Neural cell (in vitro differentiated cells): ENCODE results near the gene SH3PXD2A. TPM values are rescaled to one million over a fixed set of nuclear protein-coding genes. Genes with fewer than 3 reads are reported as not detected.

ENCODE experiments used
- H2AFZ ChIP-seq: fragments of 200-600, 300-800 bp; sonication (generic), shearing (Covaris generic); 2 replicates; pipeline ENCODE4 v1.6.0; 2014; ENCODE audit warnings: low read depth, mild to moderate bottlenecking, antibody characterized with exemption, low read length, moderate library complexity
- H3F3A ChIP-seq: fragments of 200-600 bp; shearing (Covaris generic); 2 replicates; pipeline ENCODE4 v1.6.1; 2016; ENCODE audit warnings: mild to moderate bottlenecking, moderate library complexity, mixed read lengths, antibody characterized with exemption, low read length; ENCODE audit not compliant: insufficient read depth, poor library complexity, severe bottlenecking
- H3K27ac ChIP-seq: fragments of 200-600, 300-800 bp; sonication (generic), shearing (Covaris generic); 2 replicates; pipeline ENCODE4 v1.5.1; 2014; ENCODE audit warnings: mild to moderate bottlenecking, low read length, moderate library complexity
- H3K27me3 ChIP-seq: fragments of 300-800, 200-600 bp; sonication (generic), shearing (Covaris generic); 2 replicates; pipeline ENCODE4 v1.6.0; 2014; ENCODE audit warnings: mild to moderate bottlenecking, low read depth, low read length, moderate library complexity; ENCODE audit not compliant: insufficient read depth
- H3K36me3 ChIP-seq: fragments of 300-800, 200-600 bp; sonication (generic), shearing (Covaris generic); 2 replicates; pipeline ENCODE4 v1.5.1; 2014; ENCODE audit warnings: mild to moderate bottlenecking, antibody characterized with exemption, low read length, moderate library complexity; ENCODE audit not compliant: insufficient read depth
- H3K4me2 ChIP-seq: fragments of 300-800, 200-600 bp; sonication (generic), shearing (Covaris generic); 2 replicates; pipeline ENCODE4 v1.6.0; 2014; ENCODE audit warnings: mild to moderate bottlenecking, low read length
- H3K4me3 ChIP-seq: fragments of 300-800, 200-600 bp; sonication (generic), shearing (Covaris generic); 2 replicates; pipeline ENCODE4 v1.5.1; 2014; ENCODE audit warnings: mild to moderate bottlenecking, low read length, moderate library complexity
- H3K79me2 ChIP-seq: fragments of 200-600 bp; shearing (Covaris generic); replicated peaks from 2 replicates; pipeline ENCODE4 v1.6.0; 2014; ENCODE audit warnings: mild to moderate bottlenecking, low read length, moderate library complexity; ENCODE audit not compliant: insufficient read depth
- H3K9ac ChIP-seq: fragments of 300-800, 200-600 bp; sonication (generic), shearing (Covaris generic); 2 replicates; pipeline ENCODE4 v1.6.1; 2016; ENCODE audit warnings: mild to moderate bottlenecking, low read length, mixed read lengths
- H3K9me2 ChIP-seq: fragments of 200-600 bp; shearing (Covaris generic); 2 replicates; pipeline ENCODE4 v1.6.1; 2016; ENCODE audit warnings: mild to moderate bottlenecking, low read length, mixed read lengths; ENCODE audit not compliant: insufficient read depth
- H3K9me3 ChIP-seq: fragments of 200-600, 300-800 bp; sonication (generic), shearing (Covaris generic); 2 replicates; pipeline ENCODE4 v1.6.1; 2016; ENCODE audit warnings: mild to moderate bottlenecking, mixed run types, low read length, moderate library complexity, mixed read lengths
- H4K20me1 ChIP-seq: fragments of 200-600 bp; shearing (Covaris generic); 2 replicates; pipeline ENCODE4 v1.6.1; 2016; ENCODE audit warnings: mild to moderate bottlenecking, mixed run types; ENCODE audit not compliant: insufficient read depth
- CTCF ChIP-seq: fragments of 450-650 bp; IDR thresholded peaks from 2 replicates; pipeline ENCODE4 v1.5.1; 2014; ENCODE audit warnings: antibody characterized with exemption, mild to moderate bottlenecking, moderate library complexity; ENCODE audit not compliant: poor library complexity, severe bottlenecking
- EP300 ChIP-seq: fragments of 450-650 bp; conservative IDR thresholded peaks from 2 replicates; pipeline ENCODE4 v1.6.1; 2014; ENCODE audit warnings: antibody characterized with exemption, mild to moderate bottlenecking, moderate library complexity; ENCODE audit not compliant: poor library complexity, severe bottlenecking
- EZH2 ChIP-seq: fragments of 200-600, 300-800 bp; shearing (Covaris generic), sonication (generic); IDR thresholded peaks from 2 replicates; pipeline ENCODE4 v1.6.1; 2014; ENCODE audit warnings: antibody characterized with exemption, low read length, borderline replicate concordance, mild to moderate bottlenecking; ENCODE audit not compliant: insufficient read depth, poor library complexity, severe bottlenecking
- MXI1 ChIP-seq: fragments of 450-650 bp; conservative IDR thresholded peaks from 2 replicates; pipeline ENCODE4 v1.6.1; 2014; ENCODE audit warnings: antibody characterized with exemption, mild to moderate bottlenecking; ENCODE audit not compliant: poor library complexity, severe bottlenecking
- POLR2AphosphoS5 ChIP-seq: IDR thresholded peaks from 2 replicates; pipeline ENCODE4 v1.6.1; 2012
- RAD21 ChIP-seq: fragments of 450-650 bp; conservative IDR thresholded peaks from 2 replicates; pipeline ENCODE4 v1.6.1; 2014; ENCODE audit warnings: antibody characterized with exemption, mild to moderate bottlenecking, moderate library complexity
- REST ChIP-seq: IDR thresholded peaks from 2 replicates; pipeline ENCODE4 v1.6.1; 2012; ENCODE audit warnings: borderline replicate concordance
- SMC3 ChIP-seq: fragments of 450-650 bp; conservative IDR thresholded peaks from 2 replicates; pipeline ENCODE4 v1.6.1; 2014; ENCODE audit warnings: antibody characterized with exemption, mild to moderate bottlenecking, moderate library complexity; ENCODE audit not compliant: poor library complexity
- TAF1 ChIP-seq: IDR thresholded peaks from 2 replicates; pipeline ENCODE4 v1.6.1; 2012; ENCODE audit warnings: low read depth
- polyA plus RNA-seq: library from polyadenylated mRNA; depleted of rRNA; stranded (reverse); fragments of >200 nt; gene quantifications from 2 replicates; pipeline ENCODE4 v1.2.3, GENCODE V29; 2014

The SH3PXD2A gene
- polyA plus RNA-seq, 1 donor from 2014 or later = 5.2 TPM

- no peaks in the 10 kb centered on the region for H3K79me2 ChIP-seq
- no peaks in the 10 kb centered on the region for H3K9me3 ChIP-seq
- H2AFZ ChIP-seq = no peak overlapping the region
- no peaks in the 10 kb centered on the region for H3K36me3 ChIP-seq
- no peaks in the 10 kb centered on the region for H3K9me2 ChIP-seq
- H3K27ac ChIP-seq = no peak overlapping the region
- no peak overlapping the region for H3K9ac ChIP-seq
- no peaks in the 10 kb centered on the region for H3K27me3 ChIP-seq
- no peak overlapping the region for H3K4me2 ChIP-seq
- H3F3A ChIP-seq = no peaks in the 10 kb centered on the region
- no peaks in the 10 kb centered on the region for H4K20me1 ChIP-seq
- no peak overlapping the region for H3K4me3 ChIP-seq
- TF ChIP-seq MXI1 (no peak), EZH2 (no peak), REST (no peak), TAF1 (no peak), EP300 (no peak), POLR2AphosphoS5 (no peak), RAD21 (no peak), SMC3 (no peak), CTCF (no peak)
Measured at GRCh38 chr10:103649654-103650423, 205.5 kb downstream of the SH3PXD2A start.

GRCh38 chr10:103648636-103649532 lies 206.5 kb downstream of the SH3PXD2A start:
- H3K27me3 ChIP-seq = no peaks in the 10 kb centered on the region
- H3K9me2 ChIP-seq = no peaks in the 10 kb centered on the region
- H3K9ac ChIP-seq = no peak overlapping the region
- H4K20me1 ChIP-seq = no peaks in the 10 kb centered on the region
- no peak overlapping the region for H2AFZ ChIP-seq
- H3K4me2 ChIP-seq = no peak overlapping the region
- no peaks in the 10 kb centered on the region for H3F3A ChIP-seq
- H3K79me2 ChIP-seq = no peaks in the 10 kb centered on the region
- H3K9me3 ChIP-seq = no peaks in the 10 kb centered on the region
- no peaks in the 10 kb centered on the region for H3K36me3 ChIP-seq
- TF ChIP-seq MXI1 (no peak), TAF1 (no peak), EP300 (no peak), REST (no peak), POLR2AphosphoS5 (no peak), RAD21 (no peak), CTCF (no peak), SMC3 (no peak)
- H3K27ac ChIP-seq = no peak overlapping the region
- no peak overlapping the region for H3K4me3 ChIP-seq
